IPS DF 4.7 (cell line): ENCODE measurements around the gene RXRG.

Source experiments
- DNase-seq: peaks from one replicate; pipeline ENCODE4 v3.0.0-alpha.2; 2013; ENCODE audit warnings: low spot score; ENCODE audit errors: extremely low read depth

RXRG gene

GRCh38 chr1:165371588-165372225 lies 73.2 kb downstream of the RXRG start:
- DNase-seq = no peak

- DNase-seq = no peak
These were observed 75.6 kb downstream of the RXRG start for GRCh38 chr1:165369255-165369848.

DNA sequence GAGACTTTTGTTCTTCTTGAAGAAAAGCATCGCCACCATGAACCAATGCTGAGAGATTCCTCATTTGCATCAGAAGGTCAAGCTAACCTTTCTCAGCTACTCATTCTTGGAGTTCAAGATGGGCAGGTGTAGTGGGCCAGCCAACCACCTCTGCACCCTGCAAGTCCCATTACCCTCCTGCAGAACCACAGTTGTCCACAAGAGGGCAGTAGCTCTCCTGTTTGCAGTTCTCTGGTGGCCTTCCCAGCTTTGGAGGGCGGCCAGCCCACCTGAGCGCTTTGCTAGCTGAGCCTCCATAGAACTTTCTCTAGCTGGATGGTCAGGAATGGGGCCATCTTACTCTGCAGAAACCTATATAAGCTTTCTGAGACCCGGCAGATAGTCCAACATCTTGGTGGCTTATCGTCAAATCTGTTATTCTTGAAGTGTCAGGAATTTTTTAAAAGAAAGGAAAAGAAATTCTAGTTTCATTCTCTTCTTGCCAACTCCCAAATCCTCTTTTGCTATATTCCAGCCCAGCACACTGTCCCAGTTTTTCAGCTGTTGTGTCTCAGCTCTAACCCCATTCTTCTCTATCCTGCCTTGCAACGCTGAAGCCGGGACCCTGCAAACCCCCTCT lies 77.4 kb downstream of the RXRG start:
- DNase-seq = no peak

GRCh38 chr1:165365341-165365740 lies 79.6 kb downstream of the RXRG start:
- DNase-seq = no peak

- no peak for DNase-seq
These were observed 80.3 kb downstream of the RXRG start for GRCh38 chr1:165364568-165365133.

DNA sequence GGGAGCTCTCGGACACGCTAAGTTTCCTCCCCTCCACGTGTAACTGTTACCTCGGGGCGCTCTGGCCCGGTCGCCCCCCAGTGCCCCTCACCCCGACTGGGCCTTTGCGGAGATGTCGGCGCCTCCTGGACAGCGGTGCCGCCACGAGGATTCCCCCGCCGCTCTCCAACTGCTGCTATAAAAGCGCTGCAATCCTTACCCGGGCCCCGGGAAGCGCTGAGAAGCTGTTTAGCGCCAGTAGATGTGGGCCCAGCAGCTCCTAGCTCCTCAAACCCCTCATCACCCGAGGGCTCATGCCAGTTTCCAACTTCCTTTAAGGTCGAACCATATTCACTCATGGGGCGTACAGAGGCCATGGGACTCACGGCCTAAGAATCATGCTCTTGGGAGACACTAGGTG lies 88.0 kb downstream of the RXRG start:
- DNase-seq = no peak

- no peak for DNase-seq
These were observed 88.7 kb downstream of the RXRG start, which contains the start of gene LMX1A for GRCh38 chr1:165355977-165356811. Gene LMX1A, minus strand, starts transcription at chr1:165356715. Its CDS starts 1,156 bp downstream, at chr1:165355559.

GRCh38 chr1:165355139-165355976 lies 89.6 kb downstream of the RXRG start:
- DNase-seq = no peak

- no peak for DNase-seq
These were observed 90.2 kb downstream of the RXRG start for GRCh38 chr1:165354739-165355138.

DNA sequence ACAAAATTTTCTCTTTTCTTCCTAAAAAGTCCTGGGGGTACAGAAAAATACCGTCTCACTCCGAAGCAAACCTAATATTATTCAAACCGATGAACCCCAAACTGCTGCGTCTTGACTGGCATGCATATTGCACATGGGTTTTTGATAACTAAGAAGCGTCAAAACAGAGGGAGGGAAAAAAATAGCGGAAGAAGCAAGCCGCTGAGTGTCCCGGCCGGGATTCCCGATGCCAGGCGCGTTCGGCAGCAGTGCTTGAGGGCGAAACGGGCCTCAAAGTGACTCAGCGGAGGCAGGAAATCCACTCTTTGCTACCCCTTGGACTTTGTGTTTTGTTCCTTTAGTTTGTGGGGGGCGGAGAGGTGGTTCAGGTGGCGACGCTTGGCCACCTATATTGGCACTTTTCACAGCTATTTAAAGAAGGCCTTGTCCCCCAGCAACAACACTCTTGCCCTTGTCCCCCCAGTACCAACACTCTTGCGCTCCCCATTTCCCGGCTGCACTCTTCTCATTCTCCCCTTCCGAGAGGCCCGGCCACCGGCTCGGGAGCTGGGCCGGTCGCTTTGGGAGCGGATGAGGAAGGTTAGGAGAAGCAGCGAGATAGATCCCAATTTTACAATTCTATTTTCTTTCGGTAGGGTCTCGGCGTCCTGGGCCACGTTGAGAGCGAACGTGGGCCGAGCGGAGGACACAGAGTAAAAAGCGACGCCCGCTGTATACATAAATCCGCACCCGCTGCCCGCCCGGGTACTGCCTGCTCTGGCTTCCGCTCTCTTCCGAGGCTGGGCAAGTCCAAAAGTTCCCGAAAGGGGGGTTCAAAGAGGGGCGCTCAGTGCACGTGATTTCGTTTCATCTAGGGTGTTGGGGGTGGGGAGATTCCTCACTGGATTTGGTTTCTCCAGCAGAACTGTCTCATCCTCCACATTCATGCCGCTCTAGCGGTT lies 90.9 kb downstream of the RXRG start:
- DNase-seq = no peak

DNA sequence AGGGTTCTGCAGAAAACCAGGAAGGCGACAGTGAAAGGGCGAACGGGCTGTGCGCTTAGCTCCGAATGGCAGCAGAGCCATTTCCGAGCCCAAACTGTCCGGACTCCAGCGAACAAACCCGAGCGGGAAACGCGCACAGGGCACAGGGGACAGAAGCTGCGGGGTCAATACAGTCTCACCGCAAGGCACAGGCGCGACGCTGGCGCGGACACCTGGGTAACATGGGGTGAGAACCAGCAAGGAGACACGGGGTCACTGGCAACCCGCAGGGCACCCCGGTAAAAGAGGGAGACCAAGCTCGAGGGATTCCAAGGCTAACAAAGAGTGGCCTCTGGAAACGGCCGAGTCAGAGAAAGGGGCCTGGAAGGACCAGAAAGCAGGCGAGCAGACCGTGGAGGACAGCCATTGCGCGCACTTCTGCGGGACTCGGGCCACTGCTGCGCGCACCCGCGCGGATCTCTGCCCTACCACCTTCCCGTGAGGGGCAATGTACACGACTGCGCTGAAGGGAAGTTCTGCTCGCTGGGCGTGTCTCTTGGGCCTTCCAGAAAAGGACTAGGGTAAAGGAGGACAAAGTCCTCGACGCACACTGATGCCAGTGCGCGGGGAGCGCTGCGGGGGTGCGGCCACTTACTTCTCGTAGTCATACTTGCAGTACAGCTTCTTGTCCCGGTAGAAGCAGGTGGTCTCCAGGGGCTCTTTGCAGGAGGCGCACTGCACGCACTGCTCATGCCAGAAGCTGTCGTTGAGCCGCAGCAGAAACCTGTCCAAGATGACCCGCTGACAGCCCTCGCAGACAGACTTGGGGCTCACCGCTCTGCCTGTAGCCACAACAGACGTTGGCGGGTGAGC lies 92.3 kb downstream of the RXRG start:
- no peak for DNase-seq

DNA sequence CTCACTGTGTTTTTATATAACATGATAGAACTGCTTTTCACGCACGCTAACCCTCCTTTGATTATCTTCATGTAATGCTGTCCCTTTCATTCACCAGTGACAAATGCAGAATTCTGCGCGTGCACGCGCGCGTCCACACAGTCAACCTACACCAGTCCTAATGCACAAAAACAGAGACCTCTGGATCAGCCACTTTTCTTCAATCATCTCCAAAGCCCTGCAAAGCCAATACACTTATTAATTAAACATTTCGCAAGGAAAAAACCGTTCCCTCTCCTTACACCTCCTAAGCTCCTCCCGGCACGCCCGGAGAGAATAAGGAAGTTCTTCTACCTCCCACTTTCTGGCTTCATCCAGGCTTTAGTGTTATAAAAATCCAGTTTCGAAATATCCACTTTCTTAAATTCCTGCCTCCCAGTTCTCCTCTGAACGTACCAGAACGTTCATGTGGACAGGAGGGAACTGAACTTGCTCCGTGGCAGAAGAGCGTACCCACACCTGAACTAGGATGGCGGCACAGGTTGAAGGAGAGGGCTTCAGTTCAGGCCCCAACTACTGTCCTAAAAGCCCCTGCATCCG lies 93.0 kb downstream of the RXRG start:
- no peak for DNase-seq
